H9 (cell line): Measurements from ENCODE around the gene ZNF451. TPM values are rescaled to one million over a fixed set of nuclear protein-coding genes. Genes with fewer than 3 reads are reported as not detected.
"Not testable (repeated sequence)": the region's sequence is repeated elsewhere in the genome, so short reads cannot be mapped to it uniquely, and the experiment has no call there.

Experiments used
- DNase-seq: peaks from one replicate; pipeline ENCODE4 v3.0.0-alpha.2; 2017
- H2AFZ ChIP-seq: one replicate; pipeline ENCODE4 v1.6.1; 2013; ENCODE audit warnings: mild to moderate bottlenecking, low read length, control low read depth, moderate library complexity
- H2AK5ac ChIP-seq: 2 replicates; pipeline ENCODE4 v1.6.1; 2013; ENCODE audit warnings: low read length, control low read depth, mixed read lengths; ENCODE audit not compliant: insufficient read length
- H2BK120ac ChIP-seq: one replicate; pipeline ENCODE4 v1.6.1; 2013; ENCODE audit warnings: low read depth, mild to moderate bottlenecking, low read length, control low read depth, inconsistent platforms; ENCODE audit not compliant: poor library complexity, severe bottlenecking
- H2BK12ac ChIP-seq: 2 replicates; pipeline ENCODE4 v1.6.1; 2013; ENCODE audit warnings: low read length, control low read depth, mixed read lengths, low read depth; ENCODE audit not compliant: insufficient read length
- H2BK15ac ChIP-seq: 2 replicates; pipeline ENCODE4 v1.6.1; 2013; ENCODE audit warnings: low read depth, low read length, control low read depth
- H2BK20ac ChIP-seq: one replicate; pipeline ENCODE4 v1.6.1; 2013; ENCODE audit warnings: low read depth, mild to moderate bottlenecking, low read length, control low read depth, inconsistent platforms; ENCODE audit not compliant: poor library complexity, severe bottlenecking
- H2BK5ac ChIP-seq: 2 replicates; pipeline ENCODE4 v1.6.1; 2013; ENCODE audit warnings: low read length, control low read depth, mixed read lengths; ENCODE audit not compliant: insufficient read length
- H3K14ac ChIP-seq: 2 replicates; pipeline ENCODE4 v1.6.1; 2013; ENCODE audit warnings: low read length, control low read depth; ENCODE audit not compliant: insufficient read depth
- H3K18ac ChIP-seq: 2 replicates; pipeline ENCODE4 v1.6.1; 2013; ENCODE audit warnings: low read depth, mild to moderate bottlenecking, mixed read lengths, low read length, control low read depth; ENCODE audit not compliant: insufficient read length
- H3K23ac ChIP-seq: 2 replicates; pipeline ENCODE4 v1.6.1; 2013; ENCODE audit warnings: low read length, control low read depth, mixed read lengths, low read depth; ENCODE audit not compliant: insufficient read length
- H3K23me2 ChIP-seq: 2 replicates; pipeline ENCODE4 v1.6.1; 2013; ENCODE audit warnings: low read depth, mild to moderate bottlenecking, mixed read lengths, low read length, control low read depth; ENCODE audit not compliant: insufficient read length, poor library complexity, severe bottlenecking
- H3K27ac ChIP-seq: 2 replicates; pipeline ENCODE4 v1.5.1; 2013; ENCODE audit warnings: low read length, control low read depth, mixed read lengths, low read depth; ENCODE audit not compliant: insufficient read length
- H3K27me3 ChIP-seq: 2 replicates; pipeline ENCODE4 v1.6.1; 2013; ENCODE audit warnings: low read length, control low read depth, inconsistent platforms; ENCODE audit not compliant: insufficient read depth
- H3K4ac ChIP-seq: 2 replicates; pipeline ENCODE4 v1.6.1; 2013; ENCODE audit warnings: low read depth, mild to moderate bottlenecking, control low read depth, inconsistent platforms, low read length, moderate library complexity
- H3K4me1 ChIP-seq: 2 replicates; pipeline ENCODE4 v1.6.1; 2013; ENCODE audit warnings: low read length, control low read depth, inconsistent platforms; ENCODE audit not compliant: insufficient read depth
- H3K4me2 ChIP-seq: 2 replicates; pipeline ENCODE4 v1.6.1; 2013; ENCODE audit warnings: low read length, control low read depth, mixed read lengths; ENCODE audit not compliant: insufficient read length, insufficient read depth
- H3K56ac ChIP-seq: 2 replicates; pipeline ENCODE4 v1.6.1; 2013; ENCODE audit warnings: low read depth, mild to moderate bottlenecking, mixed read lengths, low read length, control low read depth; ENCODE audit not compliant: insufficient read length
- H3K79me1 ChIP-seq: 2 replicates; pipeline ENCODE4 v1.6.1; 2013; ENCODE audit warnings: low read depth, mild to moderate bottlenecking, moderate library complexity, low read length, control low read depth, inconsistent platforms; ENCODE audit not compliant: insufficient read depth, poor library complexity, severe bottlenecking
- H3K79me2 ChIP-seq: 2 replicates; pipeline ENCODE4 v1.6.1; 2013; ENCODE audit warnings: low read length, control low read depth, inconsistent platforms; ENCODE audit not compliant: insufficient read depth
- H3K9ac ChIP-seq: 2 replicates; pipeline ENCODE4 v1.6.1; 2013; ENCODE audit warnings: low read length, control low read depth, mixed read lengths; ENCODE audit not compliant: insufficient read length; ENCODE audit errors: extremely low read depth
- H3K9me3 ChIP-seq: one replicate; pipeline ENCODE4 v1.6.1; 2013; ENCODE audit warnings: low read depth, low read length, inconsistent platforms; ENCODE audit not compliant: control insufficient read depth
- H3T11ph ChIP-seq: one replicate; pipeline ENCODE4 v1.6.1; 2013; ENCODE audit warnings: mild to moderate bottlenecking, low read length, control low read depth, inconsistent platforms
- H4K20me1 ChIP-seq: one replicate; pipeline ENCODE4 v1.6.1; 2013; ENCODE audit not compliant: control insufficient read depth, insufficient read length, insufficient read depth
- H4K5ac ChIP-seq: 2 replicates; pipeline ENCODE4 v1.6.1; 2013; ENCODE audit warnings: low read depth, mild to moderate bottlenecking, mixed read lengths, low read length, control low read depth; ENCODE audit not compliant: insufficient read length
- H4K8ac ChIP-seq: replicated peaks from 2 replicates; pipeline ENCODE4 v1.6.1; 2013; ENCODE audit warnings: low read length, control low read depth, mixed read lengths, low read depth; ENCODE audit not compliant: insufficient read length
- H4K91ac ChIP-seq: 2 replicates; pipeline ENCODE4 v1.6.1; 2013; ENCODE audit warnings: low read depth, mild to moderate bottlenecking, moderate library complexity, mixed read lengths, low read length, control low read depth; ENCODE audit not compliant: insufficient read length
- H3K27ac Mint-ChIP-seq, 3 experiments: 2 replicates in 2 of 3; 3 replicates in 1 of 3; pipeline ENCODE4 v1.8.0; 2020 to 2021; ENCODE audit warnings: mixed read lengths in 3 of 3, mild to moderate bottlenecking in 1 of 3, moderate library complexity in 1 of 3
- H3K27me3 Mint-ChIP-seq: 2 replicates; pipeline ENCODE4 v1.8.0; 2021; ENCODE audit warnings: low read depth, mild to moderate bottlenecking, moderate library complexity, mixed read lengths
- H3K36me3 Mint-ChIP-seq, 3 experiments: 2 replicates in 2 of 3; 3 replicates in 1 of 3; pipeline ENCODE4 v1.8.0; 2020 to 2021; ENCODE audit warnings: low read depth in 3 of 3, mixed read lengths in 3 of 3; ENCODE audit not compliant: insufficient read depth in 1 of 3
- H3K4me1 Mint-ChIP-seq, 2 experiments: 2 replicates each; pipeline ENCODE4 v1.8.0; 2020; ENCODE audit warnings: mixed read lengths in 2 of 2
- H3K4me3 Mint-ChIP-seq, 2 experiments: 2 replicates in 1 of 2; 3 replicates in 1 of 2; pipeline ENCODE4 v1.8.0; 2020 to 2021; ENCODE audit warnings: mild to moderate bottlenecking in 2 of 2, mixed read lengths in 2 of 2, moderate library complexity in 1 of 2
- H3K9me3 Mint-ChIP-seq, 2 experiments: 2 replicates in 1 of 2; 3 replicates in 1 of 2; pipeline ENCODE4 v1.8.0; 2020; ENCODE audit warnings: mild to moderate bottlenecking in 2 of 2, mixed read lengths in 2 of 2, moderate library complexity in 1 of 2
- CTCF ChIP-seq: fragments of 200-600 bp; sonication (generic); conservative IDR thresholded peaks from 3 replicates; pipeline ENCODE4 v1.8.0; 2021; ENCODE audit warnings: antibody characterized with exemption, mild to moderate bottlenecking
- WGBS: extraction: QIAGEN DNeasy Blood & Tissue Kit; methylation state at CpG from one replicate; pipeline ENCODE4 v1.1.7; 2013; ENCODE audit warnings: missing lambda C conversion rate, low lambda C conversion rate, mixed read lengths; ENCODE audit not compliant: insufficient read length; ENCODE audit errors: extremely low coverage; 5-methylcytosine and 5-hydroxymethylcytosine counted together
- total RNA-seq: library from RNA; stranded (reverse); gene quantifications from 2 replicates; pipeline ENCODE4 v1.2.1, GENCODE V29; 2021

Gene ZNF451
- total RNA-seq, 1 experiment from 2014 or later = 71.2 TPM

- no peak overlapping the region for H2AK5ac ChIP-seq
- Mint-ChIP-seq H3K4me3 (peak overlapping the region; percentile 87 to 88), H3K9me3 (no peaks in the 10 kb centered on the region), H3K27me3 (no peaks in the 10 kb centered on the region), H3K27ac (peak overlapping the region; percentile 78 to 97 (median 94)), H3K36me3 (peaks cover 10 to 23% (median 18%) of the 10 kb centered on the region in 3 experiments; a peak in 6 of 7 replicates), H3K4me1 (peaks cover 31 to 36% of the 10 kb centered on the region in 2 experiments)
- H3K4ac ChIP-seq = no peak overlapping the region
- no peaks in the 10 kb centered on the region for H4K20me1 ChIP-seq
- TF ChIP-seq CTCF = no peak
- no peak overlapping the region for H3K56ac ChIP-seq
- H2BK12ac ChIP-seq = no peak overlapping the region
- no peaks in the 10 kb centered on the region for H3K27me3 ChIP-seq
- no peaks in the 10 kb centered on the region for H3K79me1 ChIP-seq
- no peak overlapping the region for H2BK120ac ChIP-seq
- H2BK5ac ChIP-seq = no peak overlapping the region
- no CpG with 5 or more reads among the region's 3 CpGs for WGBS
- no peaks in the 10 kb centered on the region for H3K4me1 ChIP-seq
- H3K4me2 ChIP-seq = peak overlapping the region; percentile 42
- no peak overlapping the region for H3K18ac ChIP-seq
- no peak overlapping the region for H3K23ac ChIP-seq
- no peaks in the 10 kb centered on the region for H3K9me3 ChIP-seq
- peaks cover 3% of the 10 kb centered on the region for H3K23me2 ChIP-seq
- no peak overlapping the region for H3K9ac ChIP-seq
- H3K79me2 ChIP-seq = peaks cover 3% of the 10 kb centered on the region; the same call in 1 of the 2 replicates
- H3K14ac ChIP-seq = no peak overlapping the region
- H2BK20ac ChIP-seq = no peak overlapping the region
- no peak overlapping the region for H2BK15ac ChIP-seq
- H4K8ac ChIP-seq = no peak overlapping the region
- H4K5ac ChIP-seq = no peak overlapping the region
- DNase-seq = no peak
- no peak overlapping the region for H3K27ac ChIP-seq
- H4K91ac ChIP-seq = no peak overlapping the region
- no peak overlapping the region for H3T11ph ChIP-seq
- H2AFZ ChIP-seq = no peak overlapping the region
These were observed 723 bp upstream of the ZNF451 start for GRCh38 chr6:57089265-57089664.

- not testable (repeated sequence) for H3K9me3 Mint-ChIP-seq, H3K9ac ChIP-seq, H2BK5ac ChIP-seq, H3K18ac ChIP-seq, H3K56ac ChIP-seq, H3T11ph ChIP-seq, H3K4me2 ChIP-seq, H4K20me1 ChIP-seq, H3K27ac ChIP-seq, DNase-seq, H2BK20ac ChIP-seq, H2BK15ac ChIP-seq, H2BK120ac ChIP-seq, H3K27me3 Mint-ChIP-seq, H3K23me2 ChIP-seq, H3K23ac ChIP-seq, H3K79me1 ChIP-seq, H2AK5ac ChIP-seq, H2BK12ac ChIP-seq, H3K27ac Mint-ChIP-seq, H4K8ac ChIP-seq, H2AFZ ChIP-seq, H3K14ac ChIP-seq, H3K27me3 ChIP-seq, H4K5ac ChIP-seq, H3K4ac ChIP-seq, H4K91ac ChIP-seq, H3K9me3 ChIP-seq, H3K79me2 ChIP-seq, H3K4me1 ChIP-seq
- Mint-ChIP-seq H3K4me3 (peak overlapping the region in 1 of 2 experiments; percentile 88; a peak in 2 of 5 replicates), H3K36me3 (peaks cover 10 to 24% (median 23%) of the 10 kb centered on the region in 3 experiments; a peak in 6 of 7 replicates), H3K4me1 (peaks cover 31 to 36% of the 10 kb centered on the region in 2 experiments)
- no CpG with 5 or more reads among the region's 27 CpGs for WGBS
These were observed 575 bp downstream of the ZNF451 start for GRCh38 chr6:57090458-57091067.
